Measurements from ENCODE around the gene GPRC5C.

Gene GPRC5C

GRCh38 chr17:74471341-74471740 is 39.5 kb downstream of the GPRC5C start:
- Histone ChIP-seq H3K4me1 (ENCODE audit: control insufficient read depth, insufficient read depth, low read length) (no peaks in the 10 kb centered on the region), H3K27me3 (ENCODE audit: control insufficient read depth, insufficient read depth, low read length) (peaks cover 14% of the 10 kb centered on the region), H3K4me3 (ENCODE audit: low read depth, low read length) (no peak overlapping the region), H3K36me3 (ENCODE audit: control insufficient read depth, insufficient read depth, low read length) (no peaks in the 10 kb centered on the region), H3K9ac (ENCODE audit: low read depth, low read length) (no peak overlapping the region), H3K9me3 (ENCODE audit: control insufficient read depth, insufficient read depth, low read length) (no peaks in the 10 kb centered on the region)

DNA sequence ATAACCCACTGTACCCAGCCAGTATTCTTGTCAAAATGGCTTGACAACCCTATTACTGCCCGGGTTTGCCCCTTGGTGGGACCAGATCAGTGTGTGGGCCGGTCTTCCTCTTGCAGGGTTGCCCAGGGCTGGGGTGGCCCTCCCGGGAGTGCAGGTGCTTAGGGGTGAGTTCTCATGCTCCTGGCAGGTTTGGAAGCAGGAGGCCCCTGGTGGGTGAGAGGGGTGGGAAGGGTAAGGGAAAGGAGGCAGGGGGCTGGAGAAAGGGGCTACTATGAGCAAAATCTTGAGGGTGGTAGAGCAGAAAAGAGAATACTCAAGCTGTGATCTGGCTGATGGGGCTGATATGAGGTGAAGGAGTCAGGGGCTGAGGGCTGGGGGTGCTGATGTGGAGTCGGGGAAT is 41.0 kb downstream of the GPRC5C start:
- H3K36me3 ChIP-seq (ENCODE audit: control insufficient read depth, insufficient read depth, low read length), result no peaks in the 10 kb centered on the region
- H3K4me3 ChIP-seq (ENCODE audit: low read depth, low read length), result no peak overlapping the region
- H3K9ac ChIP-seq (ENCODE audit: low read depth, low read length), result no peak overlapping the region
- peaks cover 2% of the 10 kb centered on the region for H3K27me3 ChIP-seq (ENCODE audit: control insufficient read depth, insufficient read depth, low read length)
- H3K4me1 ChIP-seq (ENCODE audit: control insufficient read depth, insufficient read depth, low read length), result no peaks in the 10 kb centered on the region
- H3K9me3 ChIP-seq (ENCODE audit: control insufficient read depth, insufficient read depth, low read length), result no peaks in the 10 kb centered on the region

- H3K36me3 ChIP-seq (ENCODE audit: control insufficient read depth, insufficient read depth, low read length), result no peaks in the 10 kb centered on the region
- no peak overlapping the region for H3K4me3 ChIP-seq (ENCODE audit: low read depth, low read length)
- no peaks in the 10 kb centered on the region for H3K4me1 ChIP-seq (ENCODE audit: control insufficient read depth, insufficient read depth, low read length)
- peaks cover 2% of the 10 kb centered on the region for H3K27me3 ChIP-seq (ENCODE audit: control insufficient read depth, insufficient read depth, low read length)
- H3K9ac ChIP-seq (ENCODE audit: low read depth, low read length), result no peak overlapping the region
- no peaks in the 10 kb centered on the region for H3K9me3 ChIP-seq (ENCODE audit: control insufficient read depth, insufficient read depth, low read length)
Measured at GRCh38 chr17:74473294-74473693, 41.4 kb downstream of the GPRC5C start.

GRCh38 chr17:74474043-74474792 is 42.3 kb downstream of the GPRC5C start:
- H3K9ac ChIP-seq (ENCODE audit: low read depth, low read length), result no peak overlapping the region
- H3K9me3 ChIP-seq (ENCODE audit: control insufficient read depth, insufficient read depth, low read length), result no peaks in the 10 kb centered on the region
- peaks cover 2% of the 10 kb centered on the region for H3K27me3 ChIP-seq (ENCODE audit: control insufficient read depth, insufficient read depth, low read length)
- no peak overlapping the region for H3K4me3 ChIP-seq (ENCODE audit: low read depth, low read length)
- H3K36me3 ChIP-seq (ENCODE audit: control insufficient read depth, insufficient read depth, low read length), result no peaks in the 10 kb centered on the region
- no peaks in the 10 kb centered on the region for H3K4me1 ChIP-seq (ENCODE audit: control insufficient read depth, insufficient read depth, low read length)

DNA sequence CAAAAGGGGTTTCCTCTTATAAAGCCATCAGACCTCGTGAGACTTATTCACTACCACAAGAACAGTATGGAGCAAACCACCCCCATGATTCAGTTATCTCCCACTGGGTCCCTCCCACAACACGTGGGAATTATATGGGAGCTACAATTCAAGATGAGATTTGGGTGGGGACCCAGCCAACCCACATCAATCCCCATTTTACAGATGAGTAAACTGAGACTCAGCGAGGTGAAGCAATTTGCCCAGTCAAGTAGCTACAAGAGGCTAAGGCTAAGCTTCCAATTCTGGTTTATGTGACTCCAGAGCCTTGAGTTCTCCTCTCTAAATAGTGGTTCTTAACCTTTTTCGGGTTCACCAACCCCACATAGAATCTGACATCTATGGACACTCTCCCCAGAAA is 43.3 kb downstream of the GPRC5C start:
- Histone ChIP-seq H3K9ac (ENCODE audit: low read depth, low read length) (no peak overlapping the region), H3K4me3 (ENCODE audit: low read depth, low read length) (no peak overlapping the region), H3K4me1 (ENCODE audit: control insufficient read depth, insufficient read depth, low read length) (no peaks in the 10 kb centered on the region), H3K27me3 (ENCODE audit: control insufficient read depth, insufficient read depth, low read length) (peaks cover 2% of the 10 kb centered on the region), H3K36me3 (ENCODE audit: control insufficient read depth, insufficient read depth, low read length) (no peaks in the 10 kb centered on the region), H3K9me3 (ENCODE audit: control insufficient read depth, insufficient read depth, low read length) (no peaks in the 10 kb centered on the region)

GRCh38 chr17:74477411-74477810 is 45.5 kb downstream of the GPRC5C start:
- H3K9ac ChIP-seq (ENCODE audit: low read depth, low read length), result no peak overlapping the region

GRCh38 chr17:74478420-74479100 is 46.7 kb downstream of the GPRC5C start:
- H3K36me3 ChIP-seq (ENCODE audit: control insufficient read depth, insufficient read depth, low read length), result no peaks in the 10 kb centered on the region
- H3K4me1 ChIP-seq (ENCODE audit: control insufficient read depth, insufficient read depth, low read length), result no peaks in the 10 kb centered on the region
- peaks cover 2% of the 10 kb centered on the region for H3K27me3 ChIP-seq (ENCODE audit: control insufficient read depth, insufficient read depth, low read length)
- H3K9ac ChIP-seq (ENCODE audit: low read depth, low read length), result no peak overlapping the region
- H3K9me3 ChIP-seq (ENCODE audit: control insufficient read depth, insufficient read depth, low read length), result no peaks in the 10 kb centered on the region
- H3K4me3 ChIP-seq (ENCODE audit: low read depth, low read length), result no peak overlapping the region

More at GRCh38 chr17:74477411-74477810, 45.5 kb downstream of the GPRC5C start:
- Histone ChIP-seq H3K9me3 (ENCODE audit: control insufficient read depth, insufficient read depth, low read length) (no peaks in the 10 kb centered on the region), H3K4me1 (ENCODE audit: control insufficient read depth, insufficient read depth, low read length) (no peaks in the 10 kb centered on the region), H3K27me3 (ENCODE audit: control insufficient read depth, insufficient read depth, low read length) (peaks cover 2% of the 10 kb centered on the region), H3K4me3 (ENCODE audit: low read depth, low read length) (no peak overlapping the region), H3K36me3 (ENCODE audit: control insufficient read depth, insufficient read depth, low read length) (no peaks in the 10 kb centered on the region)

GRCh38 chr17:74480290-74480689 is 48.4 kb downstream of the GPRC5C start:
- Histone ChIP-seq H3K27me3 (ENCODE audit: control insufficient read depth, insufficient read depth, low read length) (peaks cover 2% of the 10 kb centered on the region), H3K9me3 (ENCODE audit: control insufficient read depth, insufficient read depth, low read length) (no peaks in the 10 kb centered on the region), H3K9ac (ENCODE audit: low read depth, low read length) (no peak overlapping the region), H3K36me3 (ENCODE audit: control insufficient read depth, insufficient read depth, low read length) (no peaks in the 10 kb centered on the region), H3K4me1 (ENCODE audit: control insufficient read depth, insufficient read depth, low read length) (no peaks in the 10 kb centered on the region), H3K4me3 (ENCODE audit: low read depth, low read length) (no peak overlapping the region)

- no peaks in the 10 kb centered on the region for H3K36me3 ChIP-seq (ENCODE audit: control insufficient read depth, insufficient read depth, low read length)
- peaks cover 2% of the 10 kb centered on the region for H3K27me3 ChIP-seq (ENCODE audit: control insufficient read depth, insufficient read depth, low read length)
- H3K4me3 ChIP-seq (ENCODE audit: low read depth, low read length), result no peak overlapping the region
- H3K4me1 ChIP-seq (ENCODE audit: control insufficient read depth, insufficient read depth, low read length), result no peaks in the 10 kb centered on the region
- H3K9ac ChIP-seq (ENCODE audit: low read depth, low read length), result no peak overlapping the region
- H3K9me3 ChIP-seq (ENCODE audit: control insufficient read depth, insufficient read depth, low read length), result no peaks in the 10 kb centered on the region
Measured at GRCh38 chr17:74481621-74482020, 49.7 kb downstream of the GPRC5C start.

GRCh38 chr17:74484066-74484465 is 52.2 kb downstream of the GPRC5C start:
- Histone ChIP-seq H3K4me1 (ENCODE audit: control insufficient read depth, insufficient read depth, low read length) (no peaks in the 10 kb centered on the region), H3K27me3 (ENCODE audit: control insufficient read depth, insufficient read depth, low read length) (no peaks in the 10 kb centered on the region), H3K9me3 (ENCODE audit: control insufficient read depth, insufficient read depth, low read length) (no peaks in the 10 kb centered on the region), H3K9ac (ENCODE audit: low read depth, low read length) (no peak overlapping the region), H3K36me3 (ENCODE audit: control insufficient read depth, insufficient read depth, low read length) (no peaks in the 10 kb centered on the region), H3K4me3 (ENCODE audit: low read depth, low read length) (no peak overlapping the region)

DNA sequence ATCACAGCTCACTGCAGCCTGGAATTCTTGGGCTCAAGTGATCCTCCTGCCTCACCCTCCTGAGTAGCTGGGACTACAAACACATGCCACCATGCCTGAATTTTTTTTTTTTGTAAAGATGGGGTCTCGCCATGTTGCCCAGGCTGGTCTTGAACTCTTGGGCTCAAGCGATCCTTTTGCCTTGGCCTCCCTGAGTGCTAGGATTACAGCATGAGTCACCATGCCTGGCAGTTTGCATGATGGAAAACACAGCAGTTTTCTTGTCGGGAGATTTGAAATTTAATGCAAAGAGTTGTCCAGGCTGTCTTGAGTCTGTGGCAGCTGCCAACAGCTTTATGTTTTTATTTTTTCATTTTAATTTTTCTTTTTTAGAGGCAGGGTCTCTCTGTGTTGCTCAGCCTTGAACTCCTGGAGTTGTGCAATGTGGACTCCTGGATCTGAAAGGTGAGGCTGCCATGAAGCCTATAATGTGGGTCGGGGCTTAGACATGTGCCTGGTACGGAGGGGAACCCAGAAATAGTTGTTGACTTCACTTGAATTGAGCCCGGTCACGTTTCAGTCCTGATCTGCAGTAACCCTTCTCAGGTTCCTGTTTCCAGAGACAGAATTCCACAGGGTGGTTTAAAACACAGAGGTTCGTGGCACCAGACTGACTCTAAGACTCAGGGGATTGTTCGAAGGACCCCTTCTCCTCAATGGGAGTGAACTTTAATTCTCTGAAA is 53.3 kb downstream of the GPRC5C start:
- H3K9ac ChIP-seq (ENCODE audit: low read depth, low read length), result no peak overlapping the region
- no peaks in the 10 kb centered on the region for H3K36me3 ChIP-seq (ENCODE audit: control insufficient read depth, insufficient read depth, low read length)
- no peaks in the 10 kb centered on the region for H3K4me1 ChIP-seq (ENCODE audit: control insufficient read depth, insufficient read depth, low read length)
- no peaks in the 10 kb centered on the region for H3K9me3 ChIP-seq (ENCODE audit: control insufficient read depth, insufficient read depth, low read length)
- no peaks in the 10 kb centered on the region for H3K27me3 ChIP-seq (ENCODE audit: control insufficient read depth, insufficient read depth, low read length)
- no peak overlapping the region for H3K4me3 ChIP-seq (ENCODE audit: low read depth, low read length)
